ENCODE measurements around the gene PAPPA.

Gene PAPPA, protein sequence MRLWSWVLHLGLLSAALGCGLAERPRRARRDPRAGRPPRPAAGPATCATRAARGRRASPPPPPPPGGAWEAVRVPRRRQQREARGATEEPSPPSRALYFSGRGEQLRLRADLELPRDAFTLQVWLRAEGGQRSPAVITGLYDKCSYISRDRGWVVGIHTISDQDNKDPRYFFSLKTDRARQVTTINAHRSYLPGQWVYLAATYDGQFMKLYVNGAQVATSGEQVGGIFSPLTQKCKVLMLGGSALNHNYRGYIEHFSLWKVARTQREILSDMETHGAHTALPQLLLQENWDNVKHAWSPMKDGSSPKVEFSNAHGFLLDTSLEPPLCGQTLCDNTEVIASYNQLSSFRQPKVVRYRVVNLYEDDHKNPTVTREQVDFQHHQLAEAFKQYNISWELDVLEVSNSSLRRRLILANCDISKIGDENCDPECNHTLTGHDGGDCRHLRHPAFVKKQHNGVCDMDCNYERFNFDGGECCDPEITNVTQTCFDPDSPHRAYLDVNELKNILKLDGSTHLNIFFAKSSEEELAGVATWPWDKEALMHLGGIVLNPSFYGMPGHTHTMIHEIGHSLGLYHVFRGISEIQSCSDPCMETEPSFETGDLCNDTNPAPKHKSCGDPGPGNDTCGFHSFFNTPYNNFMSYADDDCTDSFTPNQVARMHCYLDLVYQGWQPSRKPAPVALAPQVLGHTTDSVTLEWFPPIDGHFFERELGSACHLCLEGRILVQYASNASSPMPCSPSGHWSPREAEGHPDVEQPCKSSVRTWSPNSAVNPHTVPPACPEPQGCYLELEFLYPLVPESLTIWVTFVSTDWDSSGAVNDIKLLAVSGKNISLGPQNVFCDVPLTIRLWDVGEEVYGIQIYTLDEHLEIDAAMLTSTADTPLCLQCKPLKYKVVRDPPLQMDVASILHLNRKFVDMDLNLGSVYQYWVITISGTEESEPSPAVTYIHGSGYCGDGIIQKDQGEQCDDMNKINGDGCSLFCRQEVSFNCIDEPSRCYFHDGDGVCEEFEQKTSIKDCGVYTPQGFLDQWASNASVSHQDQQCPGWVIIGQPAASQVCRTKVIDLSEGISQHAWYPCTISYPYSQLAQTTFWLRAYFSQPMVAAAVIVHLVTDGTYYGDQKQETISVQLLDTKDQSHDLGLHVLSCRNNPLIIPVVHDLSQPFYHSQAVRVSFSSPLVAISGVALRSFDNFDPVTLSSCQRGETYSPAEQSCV (N-terminal part only)

DNA sequence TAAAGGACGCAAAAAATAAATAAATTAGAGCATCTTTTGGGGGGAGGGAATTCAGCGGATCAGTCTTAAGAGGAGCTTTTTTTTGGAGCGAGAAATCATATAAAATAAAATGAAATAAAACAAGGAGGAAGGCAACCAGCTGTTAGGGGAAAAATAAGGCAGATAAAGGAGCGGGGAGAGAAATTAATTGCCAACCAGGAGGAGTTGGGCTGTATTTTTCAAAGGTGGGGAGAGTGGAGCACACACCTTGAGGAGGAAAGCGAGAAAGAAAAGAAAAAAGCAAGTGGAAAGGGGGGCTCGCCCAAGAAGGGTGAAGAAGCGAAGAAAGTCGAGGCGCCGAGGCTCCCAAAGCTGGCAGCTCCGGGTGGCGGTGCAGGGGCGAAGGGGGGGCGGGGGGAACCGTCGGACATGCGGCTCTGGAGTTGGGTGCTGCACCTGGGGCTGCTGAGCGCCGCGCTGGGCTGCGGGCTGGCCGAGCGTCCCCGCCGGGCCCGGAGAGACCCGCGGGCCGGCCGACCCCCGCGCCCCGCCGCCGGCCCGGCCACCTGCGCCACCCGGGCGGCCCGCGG, at the start of gene PAPPA:
PAPPA (plus strand) TSS at position 27 of the 569 bp plus-strand sequence; CDS start at position 409, 382 bp downstream.
- DNase-seq = peak; percentile 33

DNA sequence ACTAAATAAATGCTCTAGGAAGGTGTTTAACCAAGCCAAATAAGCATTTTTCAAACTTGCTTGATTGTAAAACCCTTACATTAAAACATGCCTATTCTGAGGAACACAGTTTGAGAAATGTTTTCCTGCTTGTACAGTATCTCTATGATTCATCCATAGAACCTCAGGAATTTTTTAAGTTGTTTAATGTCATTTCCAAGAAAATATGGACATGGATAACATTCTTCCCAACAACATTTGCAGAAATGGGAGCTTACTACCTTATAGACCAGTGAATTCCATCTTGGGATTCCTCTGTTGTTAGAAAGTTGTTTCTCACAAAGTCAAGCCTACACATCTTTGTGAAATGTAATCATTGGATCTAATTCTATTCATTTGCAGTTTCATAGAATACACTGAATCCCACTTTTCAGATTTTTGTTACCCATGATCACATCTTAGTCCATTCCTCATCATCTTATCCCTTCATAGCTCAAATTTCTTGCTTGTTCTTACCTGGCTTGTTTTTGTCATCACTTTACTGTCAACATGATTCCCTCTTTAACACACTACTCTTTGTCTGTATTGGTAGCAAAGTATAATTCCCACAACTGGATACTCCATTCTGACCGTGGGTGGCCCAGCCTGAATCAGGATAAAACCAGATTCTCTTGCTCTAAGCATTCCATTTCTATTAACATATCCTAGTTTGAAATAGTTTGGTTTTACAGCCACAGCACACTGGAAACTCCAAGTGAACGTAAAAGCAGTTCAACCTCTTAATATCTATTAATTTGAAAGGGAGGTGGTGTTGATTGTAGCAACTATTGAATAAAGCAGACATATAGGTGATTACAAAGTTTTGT, 49.4 kb upstream of the PAPPA start:
- peak; percentile 84 for DNase-seq

DNA sequence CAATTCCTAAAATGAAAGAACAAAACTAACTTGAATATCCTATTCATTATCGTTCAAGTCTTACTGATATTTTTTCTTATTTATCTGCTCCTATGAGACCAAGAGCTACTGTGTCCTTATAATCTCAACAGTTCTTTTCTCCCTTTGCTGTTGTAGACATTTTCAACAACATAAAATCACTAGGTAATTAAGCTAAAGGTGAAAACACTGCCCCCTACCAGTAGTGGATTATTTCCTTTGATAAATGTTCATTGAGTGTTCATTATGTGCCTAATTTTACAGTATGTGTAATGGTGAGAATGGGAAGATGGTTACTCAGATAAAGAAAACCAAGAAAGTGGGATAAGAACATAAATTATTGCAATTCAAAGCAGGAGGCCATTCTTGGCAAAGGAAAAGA, 41.4 kb upstream of the PAPPA start:
- no peak for DNase-seq

DNA sequence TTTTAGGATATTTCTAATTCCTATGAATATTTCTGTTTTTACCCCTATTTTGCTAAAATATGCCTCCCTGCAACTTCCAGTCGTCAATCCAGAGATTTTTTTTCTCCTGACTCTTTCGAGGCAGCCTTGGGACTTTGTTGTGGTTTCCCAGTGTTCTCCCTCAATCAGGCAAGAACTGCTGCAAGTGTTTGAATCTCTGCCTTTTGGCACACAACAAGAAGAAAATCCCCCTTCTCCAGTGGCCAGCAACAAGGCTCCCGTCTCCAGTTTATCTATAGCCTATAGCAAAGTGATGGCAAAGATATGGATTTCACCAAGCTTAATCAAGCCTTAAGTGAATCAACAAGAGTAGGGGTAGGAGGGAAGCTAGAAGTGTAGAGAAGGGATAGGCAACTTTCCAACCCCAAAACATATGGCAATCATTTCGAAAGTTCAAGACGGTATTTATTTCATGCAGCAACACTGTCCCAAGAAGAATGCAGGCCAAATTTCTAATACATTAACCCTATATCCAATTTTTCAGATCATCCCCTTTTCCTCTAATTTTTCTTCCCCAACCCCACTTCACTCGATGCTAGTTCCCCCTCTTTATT, 37.7 kb upstream of the PAPPA start:
- DNase-seq = peak; percentile 91

DNA sequence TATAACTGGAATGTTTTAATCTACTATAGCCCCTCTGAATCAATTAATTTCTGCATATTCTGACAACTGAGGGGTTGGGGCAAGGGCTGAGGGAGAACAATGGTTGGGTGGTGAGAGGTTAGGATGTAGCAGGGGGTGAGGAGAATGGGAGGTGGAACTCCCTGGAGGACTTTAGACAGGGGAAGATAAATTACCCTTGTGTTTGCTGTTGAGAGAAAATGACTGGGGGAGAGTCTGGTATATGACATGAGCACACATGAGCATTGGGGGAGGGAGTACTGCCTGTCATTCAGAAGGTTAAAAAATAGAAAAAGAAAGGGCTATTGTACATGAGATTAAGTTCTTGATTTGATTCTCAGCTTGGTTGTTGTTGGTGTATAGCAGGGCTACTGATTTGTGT, 37.2 kb upstream of the PAPPA start:
- peak; percentile 49 for DNase-seq

DNA sequence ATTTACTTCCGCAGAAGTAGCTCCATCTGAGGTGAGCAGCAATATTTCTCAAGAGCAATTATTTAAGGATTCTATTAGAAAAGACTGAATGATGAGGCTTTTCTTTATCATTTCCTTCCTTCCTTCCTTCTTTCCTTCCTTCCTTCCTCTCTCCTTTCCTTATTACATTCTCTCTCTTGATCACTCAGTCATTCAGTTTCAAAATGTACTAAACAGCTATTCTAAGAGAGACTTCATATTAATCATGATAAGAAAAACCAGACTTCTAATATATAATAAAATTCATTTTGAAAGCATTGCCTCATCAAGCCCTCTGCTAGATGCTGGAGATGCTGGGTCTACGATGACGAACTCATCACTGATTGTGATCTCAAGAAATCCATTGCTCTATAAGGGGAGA, 30.4 kb upstream of the PAPPA start:
- DNase-seq = no peak

DNA sequence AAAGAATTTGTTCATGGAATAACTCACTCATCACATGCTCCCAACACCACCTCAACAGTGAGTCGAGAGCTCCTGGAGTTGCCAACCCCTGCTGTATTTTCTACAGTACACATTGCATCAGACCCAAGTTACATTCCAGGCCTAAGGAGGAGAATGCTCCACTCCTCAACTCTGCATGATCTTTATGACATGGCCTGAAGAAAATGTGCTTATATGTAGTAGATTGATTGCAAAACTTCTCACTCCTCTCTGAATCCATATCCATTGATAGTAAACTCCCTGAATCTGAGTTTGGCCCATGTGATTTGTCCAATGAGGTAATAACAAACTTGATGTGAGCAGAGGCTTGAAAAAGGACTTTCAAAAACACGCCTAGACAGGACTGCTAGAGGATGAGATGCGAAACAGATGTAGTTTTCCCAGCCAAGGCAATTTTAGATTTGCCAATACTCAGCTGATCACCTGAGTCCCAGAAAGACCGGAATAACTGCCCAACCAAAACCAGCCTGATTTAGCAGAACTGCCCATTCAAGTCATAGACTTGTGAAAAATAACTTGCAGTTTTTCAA, 29.0 kb upstream of the PAPPA start:
- DNase-seq = peak; percentile 79

DNA sequence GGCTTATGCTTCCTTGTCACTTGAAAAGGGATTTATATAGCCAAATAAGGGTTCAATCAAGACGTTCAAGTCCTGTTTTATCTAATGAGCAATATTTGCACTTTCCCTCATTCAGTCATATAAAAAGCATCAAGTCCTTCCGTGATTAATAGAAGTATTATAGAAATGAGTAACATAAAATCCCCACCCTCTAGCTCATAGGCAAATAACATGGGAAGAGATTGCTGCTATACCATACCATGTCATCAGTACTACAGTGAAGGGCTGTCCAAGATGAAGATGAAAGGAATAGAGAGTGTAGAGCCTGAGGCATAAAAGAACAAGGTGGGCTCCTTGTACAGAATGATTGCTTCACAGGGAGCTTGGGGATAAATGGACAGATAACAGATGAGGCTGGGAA, 20.4 kb upstream of the PAPPA start:
- DNase-seq = no peak

DNA sequence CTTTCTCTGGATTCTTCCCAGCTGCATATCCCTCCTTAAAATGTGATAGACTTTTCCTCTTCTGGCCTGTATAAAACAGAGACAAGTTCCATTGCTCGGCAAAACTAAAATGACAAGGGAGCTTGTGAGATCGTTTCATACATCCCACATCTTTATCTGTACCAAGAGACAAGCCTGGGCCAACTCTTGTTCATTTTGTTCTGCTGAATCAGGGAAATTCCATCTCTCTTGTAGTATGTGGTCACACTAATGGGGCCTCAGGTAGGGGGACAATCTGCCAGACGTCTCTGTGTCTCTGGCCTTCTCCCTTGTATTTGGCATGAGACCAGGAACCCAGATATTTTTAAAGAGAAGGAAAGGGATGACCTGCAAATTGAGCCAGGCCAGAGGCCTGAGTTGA, 18.6 kb upstream of the PAPPA start:
- DNase-seq = no peak

DNA sequence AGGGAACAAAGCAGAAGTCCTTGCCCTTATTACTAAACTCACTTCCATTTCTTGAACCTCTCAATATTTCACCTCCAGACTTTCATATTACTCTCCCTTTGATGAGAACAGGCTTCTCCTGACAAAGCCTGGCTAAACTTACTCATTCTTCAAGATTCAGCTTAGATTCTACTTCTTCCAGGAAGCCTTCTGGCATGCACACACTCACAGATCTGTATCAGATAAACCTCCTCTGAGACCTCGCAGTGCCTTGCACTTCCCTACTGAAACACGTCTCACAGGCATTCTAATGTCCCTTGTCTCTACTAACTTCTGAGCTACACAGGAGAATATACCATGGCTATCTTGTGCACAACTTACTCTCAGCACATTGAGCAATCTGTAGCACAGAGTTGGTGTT, 16.6 kb upstream of the PAPPA start:
- no peak for DNase-seq

DNA sequence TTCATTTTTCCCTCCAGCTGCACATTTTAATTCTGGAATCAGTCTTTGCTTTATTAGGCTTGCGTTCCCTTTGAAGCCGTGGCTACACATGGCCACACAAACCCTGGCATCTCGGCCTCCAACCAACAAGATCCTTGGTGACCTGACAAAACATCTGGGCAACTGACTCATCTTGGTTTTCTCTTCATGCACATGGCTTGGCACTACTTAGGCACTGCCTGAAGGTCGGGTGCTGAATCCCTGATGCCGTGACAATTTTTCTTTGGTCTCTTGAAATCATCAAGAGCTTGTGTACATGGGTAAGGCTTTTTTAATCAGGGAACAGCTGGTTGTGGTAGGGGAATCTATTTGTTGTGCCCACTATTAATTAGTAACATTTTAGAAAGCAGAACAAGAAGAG, 16.0 kb upstream of the PAPPA start:
- no peak for DNase-seq

DNA sequence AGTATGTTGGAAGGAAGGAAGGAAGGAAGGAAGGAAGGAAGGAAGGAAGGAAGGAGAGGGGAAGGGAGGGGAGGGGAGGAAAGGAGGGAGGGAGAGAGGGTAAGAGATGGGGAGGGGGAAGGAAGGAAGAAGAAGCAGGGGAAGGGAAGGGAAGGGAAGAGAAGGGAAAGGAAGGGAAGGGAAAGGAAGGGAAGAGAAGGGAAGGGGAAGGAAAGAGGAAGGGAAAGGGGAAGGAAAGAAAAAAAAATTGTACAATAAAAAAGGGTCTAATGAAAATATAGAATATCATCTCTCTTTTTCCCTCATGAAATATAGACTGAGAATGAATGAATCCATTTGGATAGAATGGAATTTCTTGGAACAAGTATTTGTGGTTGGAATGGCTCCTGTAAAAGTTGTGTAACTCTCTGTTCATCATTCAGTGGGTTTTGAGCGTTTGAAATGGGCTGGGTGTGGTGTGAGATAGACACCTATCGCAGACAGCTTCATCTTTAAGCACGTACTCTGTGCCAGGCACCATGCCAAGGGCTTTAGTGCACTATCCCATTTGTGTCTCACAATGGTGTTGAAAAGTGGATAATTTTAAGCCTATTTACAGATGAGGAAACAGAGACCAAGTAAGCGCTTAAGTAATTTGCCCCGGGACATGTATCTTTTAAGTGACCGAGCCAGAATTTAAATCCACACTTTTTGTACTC, 11.6 kb upstream of the PAPPA start:
- peak; percentile 89 for DNase-seq

DNA sequence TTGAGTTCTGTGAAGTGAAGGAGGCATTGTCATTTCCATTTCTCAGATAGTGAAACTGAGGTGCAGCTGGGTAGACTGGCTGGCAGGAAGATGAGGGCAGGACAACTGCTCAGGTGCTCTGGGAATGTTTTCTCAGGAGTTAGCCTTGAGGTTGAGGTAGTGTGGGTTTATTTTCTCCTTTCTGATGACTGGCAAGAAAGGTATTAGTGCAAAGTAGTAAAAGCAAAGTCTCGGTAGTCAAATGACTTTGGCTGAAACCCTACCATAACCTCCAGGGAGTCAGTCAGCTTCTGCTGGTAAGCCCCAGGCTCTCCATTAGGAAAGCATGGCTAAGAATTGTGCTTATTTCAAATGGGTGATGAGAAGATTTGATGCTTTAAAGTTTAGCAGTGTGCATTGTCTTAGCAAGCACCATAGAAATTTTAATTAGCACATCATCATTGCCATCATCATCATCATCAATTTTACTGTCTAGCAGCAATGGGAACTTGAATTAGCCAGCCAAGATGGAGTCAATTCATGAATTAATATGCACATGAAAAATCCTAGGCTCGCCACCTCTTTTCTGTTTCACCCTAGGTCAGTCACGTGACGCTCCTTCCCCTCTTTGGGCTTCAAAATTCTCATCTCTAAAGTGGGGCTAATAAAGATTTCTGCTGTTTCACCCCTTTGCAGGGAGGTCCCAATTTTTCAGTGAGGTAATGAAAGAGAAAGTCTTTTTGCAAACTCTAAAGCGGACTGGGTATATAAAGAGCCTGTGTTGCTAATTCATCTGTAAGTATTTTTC, 10.7 kb upstream of the PAPPA start:
- DNase-seq = no peak

DNA sequence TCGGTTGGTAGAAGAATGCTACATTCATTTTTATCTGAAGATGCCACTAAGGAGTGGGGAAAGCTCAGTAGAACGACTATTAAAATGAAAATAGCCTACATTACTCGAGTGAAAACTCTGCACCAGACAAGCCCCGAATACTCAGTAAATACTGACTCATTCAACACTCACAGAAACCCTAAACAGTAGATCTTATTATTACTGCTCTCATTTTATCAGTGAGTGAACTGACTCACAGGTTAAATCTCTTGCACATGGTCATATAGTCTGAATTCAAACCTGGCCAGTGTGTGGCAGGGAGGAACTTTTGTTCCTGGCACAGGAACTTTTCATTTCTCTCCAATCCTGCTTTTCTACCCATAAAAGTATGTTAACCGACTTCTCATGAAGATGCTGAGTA, 9.6 kb upstream of the PAPPA start:
- DNase-seq = peak; percentile 80

DNA sequence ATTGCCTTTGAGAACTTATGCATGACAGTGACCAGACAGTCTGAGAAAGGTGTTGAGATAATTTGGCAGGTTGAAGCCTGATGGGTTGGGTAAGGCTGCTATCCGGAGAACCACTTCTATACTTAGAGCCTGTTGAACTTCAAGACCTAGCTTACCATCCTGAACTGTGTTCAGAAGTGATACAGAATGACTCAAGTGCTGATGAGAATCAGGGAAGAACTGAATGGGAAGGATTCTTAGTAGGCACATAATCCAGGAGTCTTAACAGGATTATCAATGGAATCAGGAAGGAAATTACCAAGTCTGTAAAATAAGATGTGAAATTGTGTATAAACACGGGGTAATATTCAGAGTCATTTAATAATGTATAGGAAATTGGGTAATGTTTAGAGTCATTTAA, 9.0 kb upstream of the PAPPA start:
- no peak for DNase-seq

DNA sequence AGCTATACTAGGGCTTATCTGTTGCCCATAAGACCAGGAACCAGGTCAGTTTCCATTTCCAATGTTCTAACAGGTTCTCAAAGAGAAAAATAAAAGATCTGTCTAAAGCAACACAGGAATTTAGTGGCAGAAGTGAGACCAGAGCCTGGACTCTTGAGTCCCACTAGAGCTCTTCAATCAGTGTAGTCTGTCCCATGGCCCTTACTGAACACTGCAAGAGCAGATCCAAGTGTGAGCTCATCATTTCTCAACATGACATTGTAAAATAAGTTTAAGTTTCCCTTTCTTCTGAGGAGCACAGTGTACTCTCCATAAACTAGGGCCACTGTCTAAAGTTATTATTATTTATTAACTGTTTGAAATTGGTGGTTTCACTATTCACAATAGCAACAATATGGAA, 8.6 kb upstream of the PAPPA start:
- DNase-seq = no peak

DNA sequence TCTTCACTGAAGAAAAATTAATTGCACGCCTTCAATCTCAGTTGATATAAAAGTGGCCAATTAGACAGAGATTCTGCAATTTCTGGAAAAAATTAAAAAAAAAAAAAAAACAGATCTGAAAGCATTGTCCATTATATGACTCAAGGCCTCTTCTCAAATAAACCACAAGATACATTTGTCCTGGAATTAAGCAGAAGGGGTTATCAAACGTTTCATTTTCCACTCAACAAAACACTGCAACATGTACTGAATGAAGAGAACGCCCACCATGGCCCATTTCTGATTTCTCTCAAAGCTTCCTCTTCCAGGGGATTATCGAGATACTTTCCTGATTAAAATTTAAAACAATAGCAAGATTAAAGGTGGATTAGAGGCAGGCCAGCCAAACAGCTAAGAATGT, 5.8 kb upstream of the PAPPA start:
- no peak for DNase-seq

DNA sequence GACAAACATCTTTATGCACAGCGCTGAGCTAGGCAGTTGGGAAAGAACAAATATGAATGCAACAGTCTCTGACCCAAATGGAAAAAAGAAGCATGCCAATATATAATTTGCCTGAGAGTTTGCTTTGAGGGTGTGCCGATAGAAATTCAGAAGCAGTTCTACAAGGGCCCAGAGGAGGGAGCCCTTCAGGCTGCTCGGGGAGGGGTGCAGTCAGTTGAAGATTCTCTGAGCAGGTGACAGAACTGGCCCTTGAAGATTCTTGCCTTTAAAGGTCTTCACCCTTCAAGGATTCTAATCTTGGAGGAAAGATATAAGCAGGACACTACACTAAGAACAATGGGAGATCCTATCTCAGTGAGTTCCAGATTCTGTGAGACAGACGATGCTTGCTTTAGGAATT, 3.7 kb upstream of the PAPPA start:
- peak; percentile 33 for DNase-seq

DNA sequence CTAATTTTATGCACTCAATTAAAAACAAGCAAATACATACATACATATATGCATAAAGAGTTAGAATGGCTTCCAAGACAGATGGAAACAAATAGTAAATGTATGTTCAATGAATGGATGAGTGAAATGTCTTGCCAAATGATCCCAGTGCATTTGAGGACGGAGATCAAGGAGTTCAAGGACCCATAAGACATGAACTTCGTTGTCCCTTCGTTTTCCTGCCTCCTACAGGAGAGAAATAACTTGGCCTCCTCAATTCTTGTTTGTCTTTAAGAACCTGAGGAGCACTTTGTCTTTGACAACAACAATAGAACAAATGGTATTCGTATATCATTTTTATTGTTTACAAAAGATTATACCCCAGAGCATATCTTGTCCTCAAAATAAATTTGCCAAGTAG, 2.4 kb upstream of the PAPPA start:
- DNase-seq = no peak

DNA sequence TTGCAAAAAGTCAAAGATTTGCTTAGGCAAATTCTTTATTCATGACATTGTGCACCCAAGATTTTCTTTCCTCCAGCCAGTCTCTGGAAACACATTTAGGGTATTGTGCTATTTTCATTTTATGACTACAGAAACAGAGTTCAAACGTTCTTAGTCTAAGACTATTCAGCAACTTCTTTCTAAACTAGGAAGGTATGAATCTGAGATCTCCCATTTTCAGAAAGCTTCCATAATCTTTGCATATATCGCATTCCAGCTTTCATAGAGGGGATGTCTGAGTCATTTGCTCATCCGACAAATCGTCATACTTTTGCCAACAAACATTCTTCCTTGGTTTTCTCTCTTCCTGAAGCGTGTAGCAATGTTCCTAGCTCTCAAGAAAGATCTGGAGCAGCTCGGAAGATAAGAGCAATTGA, 1.6 kb upstream of the PAPPA start:
- DNase-seq = peak; percentile 97

Measured in fibroblast of skin of right biceps (primary cell).